ENCODE data around the gene GLMN. TPM values are rescaled to one million over a fixed set of nuclear protein-coding genes. Genes with fewer than 3 reads are reported as not detected.

The GLMN gene
- total RNA-seq, 2 donors from 2014 or later, result 27.2 to 27.7 TPM

DNA sequence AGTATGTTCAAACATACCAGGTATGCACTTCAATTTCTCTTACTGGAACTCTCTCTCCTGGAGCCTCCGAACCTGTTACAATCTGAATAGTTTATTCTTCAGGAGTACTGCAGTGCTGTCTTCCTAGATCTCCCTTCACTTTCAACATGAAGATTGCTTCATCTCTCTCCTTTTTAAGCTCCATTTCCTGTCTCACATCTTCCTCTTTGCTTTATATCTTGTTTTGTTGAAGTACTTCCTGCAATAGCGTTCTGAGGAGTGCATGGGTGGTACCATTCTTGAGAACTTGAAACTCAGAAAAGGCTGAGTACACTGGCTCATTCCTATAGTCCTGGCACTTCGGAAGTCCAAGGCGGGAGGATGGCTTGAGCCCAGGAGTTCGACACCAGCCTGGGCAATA is 96.8 kb downstream of the GLMN start:
- Histone ChIP-seq H3K36me3 (ENCODE audit: control insufficient read depth, insufficient read depth, low read length) (no peaks in the 10 kb centered on the region), H3K27me3 (ENCODE audit: control insufficient read depth, insufficient read depth, low read length, poor library complexity, severe bottlenecking) (no peaks in the 10 kb centered on the region), H3K9me3 (ENCODE audit: control insufficient read depth, low read length) (peaks cover 4% of the 10 kb centered on the region), H3K27ac (ENCODE audit: low read depth, low read length) (no peak overlapping the region), H3K4me3 (ENCODE audit: low read length) (no peak overlapping the region), H3K9ac (ENCODE audit: extremely low read depth, low read length, poor library complexity, severe bottlenecking) (no peak overlapping the region), H3K4me1 (ENCODE audit: control insufficient read depth, insufficient read depth, low read length) (no peaks in the 10 kb centered on the region)
- Mint-ChIP-seq H3K9me3 (no peaks in the 10 kb centered on the region), H3K27ac (no peak overlapping the region), H3K36me3 (ENCODE audit: low read depth) (no peaks in the 10 kb centered on the region), H3K4me1 (peaks cover 13% of the 10 kb centered on the region), H3K27me3 (ENCODE audit: insufficient read depth) (no peaks in the 10 kb centered on the region), H3K4me3 (no peak overlapping the region)
- TF ChIP-seq CTCF (conservative IDR thresholded peaks at IDR 0.05), result no peak
- DNase-seq, result no peak
- 89 to 100% methylated on average over 2 to 5 of the region's 5 CpGs for WGBS, 2 experiments (ENCODE audit: insufficient coverage in 1 of 2, insufficient read length in 1 of 2)

Other genes with a start within 250 kb of the GLMN start
- gene SETSIP, start 223.6 kb downstream of the GLMN start, total RNA-seq, result under 1 TPM in 1 of 2 donors, not detected in 1; 0.37 TPM
- gene BTBD8, start 218.6 kb downstream of the GLMN start, total RNA-seq, result 1 to 10 TPM; 6.8 to 8.1 TPM
- not detected for gene C1orf146, start 81.1 kb downstream of the GLMN start, total RNA-seq
- 10 to 100 TPM; 38.6 to 43.7 TPM for gene RPAP2, start 72 bp upstream of the GLMN start, total RNA-seq
- gene GFI1, start 187.9 kb upstream of the GLMN start, total RNA-seq, result under 1 TPM; 0.20 to 0.24 TPM

All from endodermal cell (in vitro differentiated cells).